SK-N-SH treated with all-trans-retinoic acid at 6 μM for 48 hours (cell line): Measurements from ENCODE around the gene LMF2.

Experiments used
- ATAC-seq: fragments of 200-7000 bp; cut with Tn5 transposase; 3 replicates; pipeline ENCODE4 v1.9.1; 2020; ENCODE audit warnings: mild to moderate bottlenecking, moderate library complexity
- ARNTL ChIP-seq: fragments of 450-650 bp; formaldehyde crosslinking; IDR thresholded peaks from 2 replicates; pipeline ENCODE4 v1.5.0; 2020; ENCODE audit warnings: low read depth, mild to moderate bottlenecking, moderate library complexity, borderline replicate concordance
- BACH2 ChIP-seq: fragments of 250-450 bp; sonication (Bioruptor Pico); IDR thresholded peaks from 2 replicates; pipeline ENCODE4 v1.9.0; 2021; ENCODE audit warnings: mild to moderate bottlenecking, borderline replicate concordance
- CREB5 ChIP-seq: fragments of 250-450 bp; sonication (Bioruptor Pico); IDR thresholded peaks from 2 replicates; pipeline ENCODE4 v1.5.1; 2020; ENCODE audit warnings: low read depth, mild to moderate bottlenecking, moderate library complexity
- CSDC2 ChIP-seq: fragments of 250-450 bp; sonication (Bioruptor Pico); IDR thresholded peaks from 2 replicates; pipeline ENCODE4 v1.5.0; 2020; ENCODE audit warnings: mild to moderate bottlenecking, moderate library complexity
- CSRNP3 ChIP-seq: fragments of 250-450 bp; sonication (Bioruptor Pico); IDR thresholded peaks from 2 replicates; pipeline ENCODE4 v1.5.1; 2021; ENCODE audit warnings: mild to moderate bottlenecking, moderate library complexity
- GLIS3 ChIP-seq: fragments of 250-450 bp; sonication (Bioruptor Pico); IDR thresholded peaks from 2 replicates; pipeline ENCODE4 v1.5.0; 2020; ENCODE audit warnings: mild to moderate bottlenecking, moderate library complexity
- ISL1 ChIP-seq: fragments of 250-450 bp; sonication (Bioruptor Pico); IDR thresholded peaks from 2 replicates; pipeline ENCODE4 v2.1.2; 2022; ENCODE audit warnings: mild to moderate bottlenecking, moderate library complexity
- PATZ1 ChIP-seq: fragments of 250-450 bp; sonication (Bioruptor Pico); IDR thresholded peaks from 2 replicates; pipeline ENCODE4 v1.8.0; 2020; ENCODE audit warnings: mild to moderate bottlenecking, moderate library complexity, borderline replicate concordance
- POU6F1 ChIP-seq: fragments of 250-450 bp; sonication (Bioruptor Pico); IDR thresholded peaks from 2 replicates; pipeline ENCODE4 v1.8.0; 2021; ENCODE audit warnings: low read depth, mild to moderate bottlenecking, moderate library complexity, borderline replicate concordance
- PPARA ChIP-seq: fragments of 250-450 bp; sonication (Bioruptor Pico); IDR thresholded peaks from 2 replicates; pipeline ENCODE4 v1.5.0; 2020; ENCODE audit warnings: mild to moderate bottlenecking, borderline replicate concordance
- SNAI2 ChIP-seq: fragments of 250-450 bp; sonication (Bioruptor Pico); IDR thresholded peaks from 2 replicates; pipeline ENCODE4 v1.5.0; 2020; ENCODE audit warnings: mild to moderate bottlenecking, moderate library complexity
- TCF4 ChIP-seq: fragments of 250-450 bp; sonication (Bioruptor Pico); IDR thresholded peaks from 2 replicates; pipeline ENCODE4 v1.8.0; 2021; ENCODE audit warnings: mild to moderate bottlenecking, moderate library complexity, borderline replicate concordance
- TOX ChIP-seq: fragments of 250-450 bp; sonication (Bioruptor Pico); IDR thresholded peaks from 2 replicates; pipeline ENCODE4 v1.8.0; 2021; ENCODE audit warnings: mild to moderate bottlenecking, moderate library complexity, borderline replicate concordance
- TSHZ2 ChIP-seq: fragments of 250-450 bp; sonication (Bioruptor Pico); IDR thresholded peaks from 2 replicates; pipeline ENCODE4 v1.5.0; 2020; ENCODE audit warnings: mild to moderate bottlenecking, moderate library complexity
- ZC3H10 ChIP-seq: fragments of 250-450 bp; sonication (Bioruptor Pico); IDR thresholded peaks from 2 replicates; pipeline ENCODE4 v1.5.1; 2021; ENCODE audit warnings: mild to moderate bottlenecking, moderate library complexity
- ZFP30 ChIP-seq: fragments of 450-650 bp; formaldehyde crosslinking; IDR thresholded peaks from 2 replicates; pipeline ENCODE4 v1.5.0; 2022; ENCODE audit warnings: mild to moderate bottlenecking, moderate library complexity
- ZNF565 ChIP-seq: fragments of 450-650 bp; formaldehyde crosslinking; conservative IDR thresholded peaks from 2 replicates; pipeline ENCODE4 v1.5.0; 2020; ENCODE audit warnings: low read depth, mild to moderate bottlenecking, moderate library complexity
- ZNF8 ChIP-seq: fragments of 450-650 bp; formaldehyde crosslinking; IDR thresholded peaks from 2 replicates; pipeline ENCODE4 v1.5.0; 2020; ENCODE audit warnings: mild to moderate bottlenecking, moderate library complexity

Gene LMF2

GRCh38 chr22:50471962-50472361 lies 35.5 kb downstream of the LMF2 start:
- ATAC-seq = no peak
- TF ChIP-seq TCF4 (CRISPR knock-in tag) = no peak
- no peak for TF ChIP-seq ZC3H10 (CRISPR knock-in tag)
- TF ChIP-seq ZNF565 (CRISPR knock-in tag) = no peak
- no peak for TF ChIP-seq CREB5 (CRISPR knock-in tag)
- TF ChIP-seq ZNF8 (CRISPR knock-in tag) = no peak
- no peak for TF ChIP-seq ISL1
- no peak for TF ChIP-seq ARNTL (CRISPR knock-in tag)

- no peak for TF ChIP-seq ZNF565 (CRISPR knock-in tag)
- no peak for TF ChIP-seq CSDC2
- TF ChIP-seq ISL1 = no peak
- TF ChIP-seq CREB5 (CRISPR knock-in tag) = no peak
- TF ChIP-seq CSRNP3 (CRISPR knock-in tag) = no peak
- TF ChIP-seq TCF4 (CRISPR knock-in tag) = no peak
- TF ChIP-seq BACH2 = no peak
- no peak for TF ChIP-seq ZC3H10 (CRISPR knock-in tag)
- TF ChIP-seq, all 23 proteins: peak for 0
- ATAC-seq = no peak
These were observed 36.2 kb downstream of the LMF2 start for GRCh38 chr22:50471197-50471847.

- TF ChIP-seq PATZ1 (CRISPR knock-in tag) (no peak), POU6F1 (CRISPR knock-in tag) (no peak), GLIS3 (CRISPR knock-in tag) (no peak), ZC3H10 (CRISPR knock-in tag) (no peak)
- no peak for ATAC-seq
These were observed 37.0 kb downstream of the LMF2 start for GRCh38 chr22:50470491-50470890.

GRCh38 chr22:50469377-50470305 lies 37.9 kb downstream of the LMF2 start:
- ATAC-seq = no peak
- TF ChIP-seq ZFP30 (no peak), PATZ1 (CRISPR knock-in tag) (no peak), ISL1 (no peak), SNAI2 (CRISPR knock-in tag) (no peak), ARNTL (CRISPR knock-in tag) (no peak), PPARA (CRISPR knock-in tag) (no peak), CREB5 (CRISPR knock-in tag) (no peak), TSHZ2 (CRISPR knock-in tag) (no peak), ZNF565 (CRISPR knock-in tag) (no peak), TOX (CRISPR knock-in tag) (no peak)
